HEK293 (cell line): ENCODE results near the gene IL34.

Source experiments
- ZFP37 ChIP-seq: fragments of 450-650 bp; formaldehyde crosslinking; IDR thresholded peaks from 2 replicates; pipeline ENCODE4 v1.5.1; 2016; ENCODE audit warnings: missing biosample characterization, missing genetic modification characterization
- ZNF174 ChIP-seq: fragments of 450-650 bp; formaldehyde crosslinking; IDR thresholded peaks from 2 replicates; pipeline ENCODE4 v1.5.0; 2017; ENCODE audit warnings: missing biosample characterization, mild to moderate bottlenecking, missing genetic modification characterization
- ZNF23 ChIP-seq: fragments of 450-650 bp; formaldehyde crosslinking; IDR thresholded peaks from 2 replicates; pipeline ENCODE4 v1.5.1; 2016; ENCODE audit warnings: missing biosample characterization, missing genetic modification characterization, borderline replicate concordance
- ZNF311 ChIP-seq: fragments of 450-650 bp; formaldehyde crosslinking; IDR thresholded peaks from 2 replicates; pipeline ENCODE4 v1.5.1; 2017; ENCODE audit warnings: missing biosample characterization, missing genetic modification characterization, borderline replicate concordance
- ZNF394 ChIP-seq: fragments of 450-650 bp; formaldehyde crosslinking; IDR thresholded peaks from 2 replicates; pipeline ENCODE4 v1.5.1; 2016; ENCODE audit warnings: missing biosample characterization, missing genetic modification characterization, mild to moderate bottlenecking, moderate library complexity, borderline replicate concordance
- ZNF398 ChIP-seq: fragments of 450-650 bp; formaldehyde crosslinking; IDR thresholded peaks from 2 replicates; pipeline ENCODE4 v1.5.1; 2017; ENCODE audit warnings: missing biosample characterization, missing genetic modification characterization
- ZNF610 ChIP-seq: fragments of 450-650 bp; formaldehyde crosslinking; IDR thresholded peaks from 2 replicates; pipeline ENCODE4 v1.5.1; 2016; ENCODE audit warnings: missing biosample characterization, missing genetic modification characterization, borderline replicate concordance
- ZNF629 ChIP-seq: fragments of 450-650 bp; formaldehyde crosslinking; IDR thresholded peaks from 2 replicates; pipeline ENCODE4 v1.5.1; 2017; ENCODE audit warnings: missing biosample characterization, missing genetic modification characterization
- ZSCAN16 ChIP-seq: fragments of 450-650 bp; formaldehyde crosslinking; IDR thresholded peaks from 2 replicates; pipeline ENCODE4 v1.5.1; 2016; ENCODE audit warnings: missing biosample characterization, missing genetic modification characterization
- ZSCAN4 ChIP-seq: fragments of 450-650 bp; formaldehyde crosslinking; IDR thresholded peaks from 2 replicates; pipeline ENCODE4 v1.5.1; 2017; ENCODE audit warnings: missing biosample characterization, missing genetic modification characterization
- TF ChIP-seq, protein P1 (sequence below): fragments of 450-650 bp; formaldehyde crosslinking; IDR thresholded peaks from 2 replicates; pipeline ENCODE4 v1.5.1; 2016; ENCODE audit warnings: missing biosample characterization, missing genetic modification characterization
- TF ChIP-seq, protein P2 (sequence below): fragments of 450-650 bp; formaldehyde crosslinking; IDR thresholded peaks from 2 replicates; pipeline ENCODE4 v1.5.1; 2016; ENCODE audit warnings: missing biosample characterization, missing genetic modification characterization

DNA sequence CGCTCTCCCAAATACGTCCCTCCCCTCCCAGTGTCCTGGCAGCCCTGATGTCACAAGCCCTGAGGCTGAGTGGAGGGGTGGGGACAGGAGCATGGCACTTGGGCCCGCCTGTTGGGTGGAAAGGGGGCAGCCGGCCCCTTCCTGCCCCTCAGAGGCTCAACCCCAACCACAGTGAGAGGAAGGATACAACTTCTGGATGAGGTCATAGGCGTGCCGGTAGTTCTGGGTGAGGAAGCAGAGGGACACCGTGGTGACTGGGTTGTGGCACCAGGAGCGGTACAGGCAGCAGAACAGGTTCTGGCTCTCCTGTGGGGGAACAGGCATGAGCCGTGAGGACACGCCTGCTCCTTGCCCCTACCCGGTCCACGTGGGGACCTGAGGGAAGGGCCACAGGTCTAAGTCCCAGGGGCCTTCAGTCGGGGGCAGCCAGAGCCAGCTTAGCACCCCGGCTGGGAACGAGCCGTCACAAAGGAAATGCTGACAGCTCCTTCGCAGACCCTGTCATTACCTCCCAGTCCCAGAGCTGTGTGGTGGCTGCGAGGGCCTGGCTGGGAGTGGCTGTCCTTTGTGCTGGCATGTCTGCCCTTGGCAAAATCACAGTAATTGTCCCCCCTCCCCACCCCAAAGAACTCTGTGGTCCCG is 50.7 kb downstream of the IL34 start:
- no peak for TF ChIP-seq ZNF629 (tag by site-specific recombination)
- TF ChIP-seq ZNF311 (tag by site-specific recombination), result no peak
- TF ChIP-seq ZNF394 (tag by site-specific recombination), result no peak
- TF ChIP-seq ZSCAN4 (tag by site-specific recombination), result no peak
- TF ChIP-seq, protein P1, sequence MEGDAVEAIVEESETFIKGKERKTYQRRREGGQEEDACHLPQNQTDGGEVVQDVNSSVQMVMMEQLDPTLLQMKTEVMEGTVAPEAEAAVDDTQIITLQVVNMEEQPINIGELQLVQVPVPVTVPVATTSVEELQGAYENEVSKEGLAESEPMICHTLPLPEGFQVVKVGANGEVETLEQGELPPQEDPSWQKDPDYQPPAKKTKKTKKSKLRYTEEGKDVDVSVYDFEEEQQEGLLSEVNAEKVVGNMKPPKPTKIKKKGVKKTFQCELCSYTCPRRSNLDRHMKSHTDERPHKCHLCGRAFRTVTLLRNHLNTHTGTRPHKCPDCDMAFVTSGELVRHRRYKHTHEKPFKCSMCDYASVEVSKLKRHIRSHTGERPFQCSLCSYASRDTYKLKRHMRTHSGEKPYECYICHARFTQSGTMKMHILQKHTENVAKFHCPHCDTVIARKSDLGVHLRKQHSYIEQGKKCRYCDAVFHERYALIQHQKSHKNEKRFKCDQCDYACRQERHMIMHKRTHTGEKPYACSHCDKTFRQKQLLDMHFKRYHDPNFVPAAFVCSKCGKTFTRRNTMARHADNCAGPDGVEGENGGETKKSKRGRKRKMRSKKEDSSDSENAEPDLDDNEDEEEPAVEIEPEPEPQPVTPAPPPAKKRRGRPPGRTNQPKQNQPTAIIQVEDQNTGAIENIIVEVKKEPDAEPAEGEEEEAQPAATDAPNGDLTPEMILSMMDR (tag by site-specific recombination), result no peak
- TF ChIP-seq, protein P2, sequence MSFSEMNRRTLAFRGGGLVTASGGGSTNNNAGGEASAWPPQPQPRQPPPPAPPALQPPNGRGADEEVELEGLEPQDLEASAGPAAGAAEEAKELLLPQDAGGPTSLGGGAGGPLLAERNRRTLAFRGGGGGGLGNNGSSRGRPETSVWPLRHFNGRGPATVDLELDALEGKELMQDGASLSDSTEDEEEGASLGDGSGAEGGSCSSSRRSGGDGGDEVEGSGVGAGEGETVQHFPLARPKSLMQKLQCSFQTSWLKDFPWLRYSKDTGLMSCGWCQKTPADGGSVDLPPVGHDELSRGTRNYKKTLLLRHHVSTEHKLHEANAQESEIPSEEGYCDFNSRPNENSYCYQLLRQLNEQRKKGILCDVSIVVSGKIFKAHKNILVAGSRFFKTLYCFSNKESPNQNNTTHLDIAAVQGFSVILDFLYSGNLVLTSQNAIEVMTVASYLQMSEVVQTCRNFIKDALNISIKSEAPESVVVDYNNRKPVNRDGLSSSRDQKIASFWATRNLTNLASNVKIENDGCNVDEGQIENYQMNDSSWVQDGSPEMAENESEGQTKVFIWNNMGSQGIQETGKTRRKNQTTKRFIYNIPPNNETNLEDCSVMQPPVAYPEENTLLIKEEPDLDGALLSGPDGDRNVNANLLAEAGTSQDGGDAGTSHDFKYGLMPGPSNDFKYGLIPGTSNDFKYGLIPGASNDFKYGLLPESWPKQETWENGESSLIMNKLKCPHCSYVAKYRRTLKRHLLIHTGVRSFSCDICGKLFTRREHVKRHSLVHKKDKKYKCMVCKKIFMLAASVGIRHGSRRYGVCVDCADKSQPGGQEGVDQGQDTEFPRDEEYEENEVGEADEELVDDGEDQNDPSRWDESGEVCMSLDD, result no peak
- no peak for TF ChIP-seq ZFP37 (tag by site-specific recombination)
- TF ChIP-seq ZSCAN16 (tag by site-specific recombination), result no peak
- 0 out of 2 replicates have a peak, but pooled peaks have one; percentile 5 for TF ChIP-seq ZNF398 (tag by site-specific recombination)
- no peak for TF ChIP-seq ZNF23 (tag by site-specific recombination)
- TF ChIP-seq ZNF610 (tag by site-specific recombination), result no peak
- TF ChIP-seq ZNF174 (tag by site-specific recombination), result no peak
